Immature natural killer cell (primary cell): Measurements from ENCODE around the gene KNTC1. TPM values are rescaled to one million over a fixed set of nuclear protein-coding genes. Genes with fewer than 3 reads are reported as not detected.

Source experiments
- DNase-seq, 3 donors: peaks; one replicate each; pipeline ENCODE4 v3.0.0; 2022; ENCODE audit warnings: mixed read lengths in 1 of 3
- H3K27ac Mint-ChIP-seq, 6 donors: one replicate each; pipeline ENCODE4 v1.8.0; 2020; ENCODE audit warnings: mixed read lengths in 6 of 6, mild to moderate bottlenecking in 5 of 6, inconsistent platforms in 4 of 6, moderate library complexity in 3 of 6
- H3K27me3 Mint-ChIP-seq, 3 donors: one replicate each; pipeline ENCODE4 v1.8.0; 2020 to 2021; ENCODE audit warnings: low read depth in 3 of 3, mild to moderate bottlenecking in 3 of 3, mixed read lengths in 3 of 3, moderate library complexity in 3 of 3, inconsistent platforms in 1 of 3
- H3K36me3 Mint-ChIP-seq, 3 donors: one replicate each; pipeline ENCODE4 v1.8.0; 2020; ENCODE audit warnings: mixed read lengths in 3 of 3, inconsistent platforms in 2 of 3, mild to moderate bottlenecking in 2 of 3
- H3K4me1 Mint-ChIP-seq, 2 donors: one replicate each; pipeline ENCODE4 v1.8.0; 2020; ENCODE audit warnings: inconsistent platforms in 2 of 2, mild to moderate bottlenecking in 2 of 2, mixed read lengths in 2 of 2, moderate library complexity in 1 of 2
- H3K4me3 Mint-ChIP-seq, 5 donors: one replicate each; pipeline ENCODE4 v1.8.0; 2020; ENCODE audit warnings: mild to moderate bottlenecking in 5 of 5, mixed read lengths in 5 of 5, inconsistent platforms in 3 of 5, moderate library complexity in 3 of 5
- H3K9me3 Mint-ChIP-seq, 6 donors: one replicate each; pipeline ENCODE4 v1.8.0; 2020; ENCODE audit warnings: mild to moderate bottlenecking in 6 of 6, mixed read lengths in 6 of 6, inconsistent platforms in 4 of 6, moderate library complexity in 3 of 6
- polyA plus RNA-seq, 3 donors: library from polyadenylated mRNA; unstranded; fragments of 300-500 nt; fragmentation: Illumina TruSeq; gene quantifications; one replicate each; pipeline ENCODE4 v1.2.3, GENCODE V29; 2021

The KNTC1 gene
- polyA plus RNA-seq, 3 donors from 2014 or later: 1.1 to 3.3 (median 1.4) TPM

GRCh38 chr12:122661246-122661645 is 134.2 kb downstream of the KNTC1 start:
- Mint-ChIP-seq H3K27ac (no peak overlapping the region), H3K4me3 (no peak overlapping the region), H3K27me3 (no peaks in the 10 kb centered on the region), H3K36me3 (no peaks in the 10 kb centered on the region), H3K9me3 (no peaks in the 10 kb centered on the region), H3K4me1 (no peaks in the 10 kb centered on the region)
- DNase-seq: no peak

DNA sequence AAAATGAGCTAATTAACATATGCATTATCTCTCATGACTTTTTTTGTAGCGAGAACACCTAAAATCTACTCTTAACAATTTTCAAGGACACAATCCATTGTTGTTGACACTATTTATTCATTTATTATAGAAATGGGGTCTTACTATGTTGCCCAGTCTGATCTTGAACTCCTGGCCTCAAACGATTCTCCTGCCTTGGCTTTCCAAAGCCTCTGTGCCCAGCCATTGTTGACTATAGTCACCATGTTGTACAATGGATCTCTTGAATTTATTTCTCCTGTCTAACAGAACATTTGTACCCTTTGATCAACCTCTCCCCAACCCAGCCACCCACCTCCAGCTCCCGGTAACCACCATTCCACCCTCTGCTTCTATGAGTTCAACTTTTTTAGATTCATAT is 134.9 kb downstream of the KNTC1 start:
- H3K4me1 Mint-ChIP-seq: no peaks in the 10 kb centered on the region
- no peaks in the 10 kb centered on the region for H3K36me3 Mint-ChIP-seq
- H3K4me3 Mint-ChIP-seq: no peak overlapping the region
- no peak for DNase-seq
- H3K27ac Mint-ChIP-seq: no peak overlapping the region
- H3K9me3 Mint-ChIP-seq: no peaks in the 10 kb centered on the region
- no peaks in the 10 kb centered on the region for H3K27me3 Mint-ChIP-seq

GRCh38 chr12:122665349-122665748 is 138.3 kb downstream of the KNTC1 start:
- Mint-ChIP-seq H3K4me1 (no peaks in the 10 kb centered on the region), H3K36me3 (peaks cover 0 to 4% (median 0%) of the 10 kb centered on the region in 3 donors), H3K27me3 (peaks cover 0 to 1% (median 0%) of the 10 kb centered on the region in 3 donors), H3K9me3 (no peaks in the 10 kb centered on the region), H3K27ac (no peak overlapping the region), H3K4me3 (no peak overlapping the region)
- no peak for DNase-seq

- Mint-ChIP-seq H3K27ac (no peak overlapping the region), H3K4me3 (no peak overlapping the region)
Measured at GRCh38 chr12:122665759-122666158, 138.7 kb downstream of the KNTC1 start.

GRCh38 chr12:122668268-122668667 is 141.2 kb downstream of the KNTC1 start:
- no peaks in the 10 kb centered on the region for H3K4me1 Mint-ChIP-seq
- H3K36me3 Mint-ChIP-seq: peaks cover 0 to 4% (median 0%) of the 10 kb centered on the region in 3 donors
- peaks cover 0 to 3% (median under 1%) of the 10 kb centered on the region in 3 donors for H3K27me3 Mint-ChIP-seq
- no peak overlapping the region for H3K27ac Mint-ChIP-seq
- DNase-seq: no peak
- H3K9me3 Mint-ChIP-seq: no peaks in the 10 kb centered on the region
- no peak overlapping the region for H3K4me3 Mint-ChIP-seq

More at GRCh38 chr12:122665759-122666158, 138.7 kb downstream of the KNTC1 start:
- Mint-ChIP-seq H3K27me3 (peaks cover 0 to 1% (median 0%) of the 10 kb centered on the region in 3 donors), H3K9me3 (no peaks in the 10 kb centered on the region), H3K4me1 (no peaks in the 10 kb centered on the region), H3K36me3 (peaks cover 0 to 4% (median 0%) of the 10 kb centered on the region in 3 donors)
- no peak for DNase-seq

DNA sequence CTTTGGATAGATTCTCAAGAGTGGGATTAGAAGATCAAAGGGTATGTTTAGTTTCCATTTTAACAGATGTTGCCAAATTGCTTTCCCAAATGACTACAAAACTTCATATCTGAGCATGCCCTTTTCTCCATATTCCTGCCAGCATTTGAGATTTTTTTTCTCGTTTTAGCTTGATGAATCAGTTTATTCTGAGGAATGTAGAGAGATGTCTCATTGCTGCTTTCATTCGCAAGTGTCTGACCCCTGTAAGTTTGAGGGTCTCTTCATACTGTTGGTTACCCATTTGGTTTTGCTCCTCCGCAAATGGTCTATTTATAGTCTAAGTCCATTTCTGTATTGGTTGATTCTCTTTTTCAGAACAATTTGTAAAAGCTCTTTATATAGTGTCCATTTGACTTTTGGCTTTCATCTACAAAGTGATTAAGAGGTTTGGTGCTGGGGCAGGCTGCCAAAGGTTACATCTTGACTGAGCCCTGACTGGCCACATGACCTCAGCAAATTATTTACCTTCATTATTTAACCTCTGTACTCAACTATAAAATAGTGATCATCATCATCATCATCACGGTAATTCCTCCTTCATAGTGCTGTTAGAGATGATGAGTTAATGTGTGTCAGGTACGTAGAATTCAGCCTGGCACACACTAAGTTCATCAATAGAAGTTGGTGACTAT is 142.5 kb downstream of the KNTC1 start:
- no peak overlapping the region for H3K4me3 Mint-ChIP-seq
- DNase-seq: no peak
- H3K27me3 Mint-ChIP-seq: peaks cover 0 to 3% (median 3%) of the 10 kb centered on the region in 3 donors

DNA sequence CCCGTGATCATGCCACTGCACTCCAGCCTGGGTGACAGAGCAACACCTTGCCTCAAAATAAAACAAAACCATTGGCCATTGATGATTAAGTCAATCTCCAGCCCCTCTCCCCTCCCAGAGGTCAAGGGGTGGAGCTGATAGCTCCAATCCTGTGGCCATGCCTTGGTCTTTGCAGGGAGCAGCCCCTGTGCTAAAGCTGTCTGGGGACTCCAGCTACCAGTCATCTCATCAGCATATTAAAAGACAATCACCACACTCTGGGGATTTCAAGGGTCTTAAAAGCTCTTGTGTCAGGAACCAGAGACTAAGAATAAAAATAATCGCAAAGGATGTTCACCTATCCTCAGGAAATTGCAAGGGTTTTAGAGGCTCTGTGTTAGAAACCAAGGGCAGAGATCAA is 145.5 kb downstream of the KNTC1 start:
- H3K4me3 Mint-ChIP-seq: no peak overlapping the region
- H3K27me3 Mint-ChIP-seq: peaks cover 0 to 9% (median 6%) of the 10 kb centered on the region in 3 donors
- no peak for DNase-seq
- no peaks in the 10 kb centered on the region for H3K9me3 Mint-ChIP-seq
- H3K36me3 Mint-ChIP-seq: peaks cover 0 to 4% (median 0%) of the 10 kb centered on the region in 3 donors
- no peak overlapping the region for H3K27ac Mint-ChIP-seq
- no peaks in the 10 kb centered on the region for H3K4me1 Mint-ChIP-seq

More for the DNA sequence above, 142.5 kb downstream of the KNTC1 start:
- H3K36me3 Mint-ChIP-seq: peaks cover 0 to 4% (median 0%) of the 10 kb centered on the region in 3 donors
- peak overlapping the region in 1 of 6 donors; percentile 44 for H3K27ac Mint-ChIP-seq
- no peaks in the 10 kb centered on the region for H3K4me1 Mint-ChIP-seq
- no peaks in the 10 kb centered on the region for H3K9me3 Mint-ChIP-seq

Other genes starting within 250 kb of the KNTC1 start
- 10 to 100 TPM in 1 of 3 donors, 1 to 10 TPM in 2; 1.4 to 30.6 (median 9.5) TPM for gene CLIP1, start 104.6 kb upstream of the KNTC1 start, polyA plus RNA-seq
- 10 to 100 TPM in 1 of 3 donors, 1 to 10 TPM in 2; 2.4 to 13.2 (median 5.6) TPM for gene ZCCHC8, start 26.3 kb upstream of the KNTC1 start, polyA plus RNA-seq
- 10 to 100 TPM; 13.0 to 50.7 (median 14.1) TPM for gene RSRC2, start 313 bp upstream of the KNTC1 start, polyA plus RNA-seq
- gene HCAR2, start 176.1 kb downstream of the KNTC1 start, polyA plus RNA-seq: not detected
- gene HCAR3, start 189.6 kb downstream of the KNTC1 start, polyA plus RNA-seq: not detected
- gene HCAR1, start 203.6 kb downstream of the KNTC1 start, polyA plus RNA-seq: not detected
- gene DENR, start 225.6 kb downstream of the KNTC1 start, polyA plus RNA-seq: 10 to 100 TPM; 66.2 to 81.1 (median 68.7) TPM
- gene CCDC62, start 247.3 kb downstream of the KNTC1 start, polyA plus RNA-seq: under 1 TPM in 1 of 3 donors, not detected in 2; 0.28 TPM